ENCODE data around the gene TRIM9.
"Not testable (repeated sequence)": the region's sequence is repeated elsewhere in the genome, so short reads cannot be mapped to it uniquely, and the experiment has no call there.

DNA sequence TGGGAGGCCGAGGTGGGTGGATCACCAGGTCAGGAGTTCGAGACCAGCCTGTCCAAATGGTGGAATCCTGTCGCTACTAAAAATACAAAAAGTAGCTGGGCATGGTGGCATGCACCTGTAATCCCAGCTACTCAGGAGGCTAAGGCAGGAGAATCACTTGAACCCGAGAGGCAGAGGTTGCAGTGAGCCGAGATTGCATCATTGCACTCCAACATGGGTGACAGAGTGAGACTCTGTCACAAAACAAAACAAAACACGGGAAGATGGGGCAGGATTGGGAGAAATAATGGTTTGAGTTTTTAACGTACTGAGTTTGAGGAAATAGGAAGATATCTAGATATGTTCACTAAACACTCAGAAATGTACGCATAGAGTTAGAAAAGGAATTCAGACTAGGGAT is 153.3 kb downstream of the TRIM9 start:
- TF ChIP-seq POLR2A, RFX5 (IDR thresholded peaks at IDR 0.05; ENCODE audit: low read depth, low read length): not testable (repeated sequence)
- TF ChIP-seq, protein P1, sequence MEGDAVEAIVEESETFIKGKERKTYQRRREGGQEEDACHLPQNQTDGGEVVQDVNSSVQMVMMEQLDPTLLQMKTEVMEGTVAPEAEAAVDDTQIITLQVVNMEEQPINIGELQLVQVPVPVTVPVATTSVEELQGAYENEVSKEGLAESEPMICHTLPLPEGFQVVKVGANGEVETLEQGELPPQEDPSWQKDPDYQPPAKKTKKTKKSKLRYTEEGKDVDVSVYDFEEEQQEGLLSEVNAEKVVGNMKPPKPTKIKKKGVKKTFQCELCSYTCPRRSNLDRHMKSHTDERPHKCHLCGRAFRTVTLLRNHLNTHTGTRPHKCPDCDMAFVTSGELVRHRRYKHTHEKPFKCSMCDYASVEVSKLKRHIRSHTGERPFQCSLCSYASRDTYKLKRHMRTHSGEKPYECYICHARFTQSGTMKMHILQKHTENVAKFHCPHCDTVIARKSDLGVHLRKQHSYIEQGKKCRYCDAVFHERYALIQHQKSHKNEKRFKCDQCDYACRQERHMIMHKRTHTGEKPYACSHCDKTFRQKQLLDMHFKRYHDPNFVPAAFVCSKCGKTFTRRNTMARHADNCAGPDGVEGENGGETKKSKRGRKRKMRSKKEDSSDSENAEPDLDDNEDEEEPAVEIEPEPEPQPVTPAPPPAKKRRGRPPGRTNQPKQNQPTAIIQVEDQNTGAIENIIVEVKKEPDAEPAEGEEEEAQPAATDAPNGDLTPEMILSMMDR (conservative IDR thresholded peaks at IDR 0.05; ENCODE audit: low read depth, low read length) = not testable (repeated sequence)

All from IMR-90 (cell line).